ENCODE measurements around the gene SLC37A4. TPM values are rescaled to one million over a fixed set of nuclear protein-coding genes. Genes with fewer than 3 reads are reported as not detected.

The SLC37A4 gene
- total RNA-seq, 2 experiments from 2014 or later = 14.8 to 16.6 TPM

DNA sequence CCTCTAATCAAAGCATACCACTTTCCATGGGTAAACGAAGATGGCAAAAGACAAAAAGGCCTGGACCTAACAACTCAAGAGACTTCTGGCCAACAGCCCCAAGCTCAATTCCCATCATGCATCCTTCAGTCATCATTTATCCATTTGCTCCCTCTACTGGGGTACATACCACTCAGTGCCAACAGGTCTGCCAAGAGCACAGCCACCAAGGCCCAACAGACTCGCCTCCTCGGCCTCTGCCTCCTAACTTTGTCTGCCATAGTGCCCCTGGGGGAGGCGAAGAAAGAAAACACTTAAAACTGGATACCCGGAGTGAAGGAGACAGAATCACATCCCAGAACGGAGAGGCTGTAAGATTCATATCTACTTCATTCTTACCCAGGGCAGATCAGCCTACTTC is 25.2 kb upstream of the SLC37A4 start:
- Histone ChIP-seq H3K79me2 (ENCODE audit: insufficient read depth, low read depth, low read length) (peaks cover 22% of the 10 kb centered on the region), H3K36me3 (ENCODE audit: insufficient read depth, low read length) (peaks cover 49% of the 10 kb centered on the region), H3K4me1 (ENCODE audit: insufficient read depth, low read length, poor library complexity, severe bottlenecking) (peaks cover 13% of the 10 kb centered on the region), H3K4me3 (ENCODE audit: low read depth, low read length, poor library complexity, severe bottlenecking) (peak overlapping the region; percentile 82), H3K9me3 (ENCODE audit: low read length) (no peaks in the 10 kb centered on the region), H3K4me2 (ENCODE audit: low read length) (peak overlapping the region; percentile 84), H4K20me1 (ENCODE audit: insufficient read depth, low read length) (no peaks in the 10 kb centered on the region), H2AFZ (ENCODE audit: low read length) (no peak overlapping the region; the same call in 1 of the 2 replicates), H3K27ac (ENCODE audit: low read depth, low read length, poor library complexity, severe bottlenecking) (peak overlapping the region; percentile 65), H3K9me2 (ENCODE audit: insufficient read depth, low read length) (no peaks in the 10 kb centered on the region)
- BruUV-seq (replicated peaks) = no TSS peak
- ChIA-PET POLR2A (interaction anchor here (0.6 to 2.0 kb wide), 10 partner anchors 12 to 58 kb away, joined by 3 to 7 read pairs (median 4); partner anchors contain the start of genes CENATAC and VPS11), CTCF (ENCODE audit: unreplicated experiment) (interaction anchor here (0.6 to 0.9 kb wide), 2 partner anchors 31 to 62 kb away, joined by 3 read pairs; no protein-coding TSS in a partner anchor)
- peak; percentile 59 for DNase-seq (ENCODE audit: low spot score)
- intact Hi-C loops (cut with micrococcal nuclease; ENCODE audit: unreplicated experiment) = loop anchor here (2.0 kb wide), 2 partner anchors 47 to 141 kb away; no protein-coding TSS in a partner anchor
- no peak for TF ChIP-seq EZH2phosphoT487 (IDR thresholded peaks at IDR 0.05; ENCODE audit: borderline replicate concordance, low read depth, low read length)
- TF ChIP-seq, protein P1, sequence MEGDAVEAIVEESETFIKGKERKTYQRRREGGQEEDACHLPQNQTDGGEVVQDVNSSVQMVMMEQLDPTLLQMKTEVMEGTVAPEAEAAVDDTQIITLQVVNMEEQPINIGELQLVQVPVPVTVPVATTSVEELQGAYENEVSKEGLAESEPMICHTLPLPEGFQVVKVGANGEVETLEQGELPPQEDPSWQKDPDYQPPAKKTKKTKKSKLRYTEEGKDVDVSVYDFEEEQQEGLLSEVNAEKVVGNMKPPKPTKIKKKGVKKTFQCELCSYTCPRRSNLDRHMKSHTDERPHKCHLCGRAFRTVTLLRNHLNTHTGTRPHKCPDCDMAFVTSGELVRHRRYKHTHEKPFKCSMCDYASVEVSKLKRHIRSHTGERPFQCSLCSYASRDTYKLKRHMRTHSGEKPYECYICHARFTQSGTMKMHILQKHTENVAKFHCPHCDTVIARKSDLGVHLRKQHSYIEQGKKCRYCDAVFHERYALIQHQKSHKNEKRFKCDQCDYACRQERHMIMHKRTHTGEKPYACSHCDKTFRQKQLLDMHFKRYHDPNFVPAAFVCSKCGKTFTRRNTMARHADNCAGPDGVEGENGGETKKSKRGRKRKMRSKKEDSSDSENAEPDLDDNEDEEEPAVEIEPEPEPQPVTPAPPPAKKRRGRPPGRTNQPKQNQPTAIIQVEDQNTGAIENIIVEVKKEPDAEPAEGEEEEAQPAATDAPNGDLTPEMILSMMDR (conservative IDR thresholded peaks at IDR 0.05; ENCODE audit: low read length) = peak; percentile 65

DNA sequence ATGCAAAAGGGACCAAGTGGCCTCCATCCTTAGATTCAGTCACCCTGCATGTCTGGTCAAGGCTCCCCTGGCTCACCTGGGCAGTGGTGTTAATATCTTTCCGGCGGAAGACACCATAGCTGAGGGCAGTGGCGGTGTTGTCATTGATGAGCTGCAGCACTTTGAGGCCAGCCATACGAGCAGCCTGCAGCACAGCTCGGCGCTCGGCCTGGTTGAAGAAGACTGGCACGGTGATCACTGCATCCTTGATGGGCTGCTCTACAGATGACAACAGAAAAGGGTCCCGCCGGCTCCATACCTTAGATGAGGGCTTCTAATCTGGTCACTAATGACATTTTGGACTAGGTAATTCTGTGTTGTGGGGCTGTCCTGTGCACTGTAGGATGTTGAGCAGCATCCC is 23.7 kb upstream of the SLC37A4 start:
- Histone ChIP-seq H3K4me2 (ENCODE audit: low read length) (no peak overlapping the region), H3K4me3 (ENCODE audit: low read depth, low read length, poor library complexity, severe bottlenecking) (no peak overlapping the region), H3K79me2 (ENCODE audit: insufficient read depth, low read depth, low read length) (peaks cover 22% of the 10 kb centered on the region), H4K20me1 (ENCODE audit: insufficient read depth, low read length) (no peaks in the 10 kb centered on the region), H3K27ac (ENCODE audit: low read depth, low read length, poor library complexity, severe bottlenecking) (no peak overlapping the region), H3K4me1 (ENCODE audit: insufficient read depth, low read length, poor library complexity, severe bottlenecking) (peaks cover 13% of the 10 kb centered on the region), H2AFZ (ENCODE audit: low read length) (no peak overlapping the region), H3K9me3 (ENCODE audit: low read length) (no peaks in the 10 kb centered on the region), H3K36me3 (ENCODE audit: insufficient read depth, low read length) (peaks cover 64% of the 10 kb centered on the region), H3K9me2 (ENCODE audit: insufficient read depth, low read length) (no peaks in the 10 kb centered on the region)
- BruUV-seq (replicated peaks) = no TSS peak
- no peak for DNase-seq (ENCODE audit: low spot score)
- POLR2A ChIA-PET = interaction anchor here (0.7 kb wide), 1 partner anchor 313 kb away, joined by 3 read pairs; no protein-coding TSS in a partner anchor
- TF ChIP-seq, protein P1 (conservative IDR thresholded peaks at IDR 0.05; ENCODE audit: low read length) = no peak
- no peak for TF ChIP-seq EZH2phosphoT487 (IDR thresholded peaks at IDR 0.05; ENCODE audit: borderline replicate concordance, low read depth, low read length)
- CTCF ChIA-PET (ENCODE audit: unreplicated experiment) = interaction anchor here (0.6 kb wide), 1 partner anchor 1727 kb away, joined by 3 read pairs; the partner anchor contains the start of gene CEP164
- intact Hi-C loops (cut with micrococcal nuclease; ENCODE audit: unreplicated experiment) = no loop called here

DNA sequence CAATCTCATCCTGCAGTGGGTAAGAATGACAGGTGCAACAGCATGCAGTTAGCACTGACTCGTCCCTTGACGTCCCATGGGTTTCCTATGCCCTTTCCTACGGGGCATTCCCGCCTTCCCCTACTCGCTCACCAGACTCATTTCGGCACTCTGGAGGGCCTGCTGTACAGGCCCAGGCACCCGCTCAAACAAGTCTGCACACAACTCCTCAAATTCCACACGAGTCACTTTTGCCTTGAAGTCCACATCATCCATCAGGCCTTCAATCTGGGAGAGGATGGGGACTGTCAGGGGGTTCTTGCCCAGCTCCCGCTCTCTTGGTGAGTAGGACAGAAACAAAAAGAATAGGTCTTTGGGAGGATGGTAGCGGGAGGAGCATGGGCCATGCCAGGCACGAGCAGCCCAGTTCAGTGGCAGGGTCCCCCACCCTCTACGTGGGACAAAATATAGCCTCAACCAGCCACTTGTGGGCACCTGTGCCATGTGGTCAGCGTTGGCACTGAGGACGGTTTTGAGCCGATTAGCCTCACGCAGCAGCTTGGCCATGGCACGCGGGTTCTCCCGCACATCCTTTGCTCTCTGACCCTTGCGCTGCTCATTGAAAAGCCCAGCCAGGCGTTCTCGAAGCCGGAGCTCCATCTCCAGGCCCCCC is 21.6 kb upstream of the SLC37A4 start:
- no TSS peak for BruUV-seq (replicated peaks)
- no peak overlapping the region for H3K27ac ChIP-seq (ENCODE audit: low read depth, low read length, poor library complexity, severe bottlenecking)
- H3K4me2 ChIP-seq (ENCODE audit: low read length) = no peak overlapping the region

More for the DNA sequence above, 21.6 kb upstream of the SLC37A4 start:
- no peak overlapping the region for H2AFZ ChIP-seq (ENCODE audit: low read length)
- intact Hi-C loops (cut with micrococcal nuclease; ENCODE audit: unreplicated experiment) = no loop called here
- H3K36me3 ChIP-seq (ENCODE audit: insufficient read depth, low read length) = peaks cover 85% of the 10 kb centered on the region
- ChIA-PET POLR2A (interaction anchor here (0.5 kb wide), 1 partner anchor 101 kb away, joined by 3 read pairs; no protein-coding TSS in a partner anchor), CTCF (ENCODE audit: unreplicated experiment) (no interaction called here)
- no peaks in the 10 kb centered on the region for H3K9me3 ChIP-seq (ENCODE audit: low read length)
- H3K9me2 ChIP-seq (ENCODE audit: insufficient read depth, low read length) = no peaks in the 10 kb centered on the region
- H4K20me1 ChIP-seq (ENCODE audit: insufficient read depth, low read length) = no peaks in the 10 kb centered on the region
- TF ChIP-seq, protein P1 (conservative IDR thresholded peaks at IDR 0.05; ENCODE audit: low read length) = no peak
- TF ChIP-seq EZH2phosphoT487 (IDR thresholded peaks at IDR 0.05; ENCODE audit: borderline replicate concordance, low read depth, low read length) = no peak
- H3K79me2 ChIP-seq (ENCODE audit: insufficient read depth, low read depth, low read length) = peaks cover 15% of the 10 kb centered on the region
- no peak for DNase-seq (ENCODE audit: low spot score)
- H3K4me3 ChIP-seq (ENCODE audit: low read depth, low read length, poor library complexity, severe bottlenecking) = no peak overlapping the region
- H3K4me1 ChIP-seq (ENCODE audit: insufficient read depth, low read length, poor library complexity, severe bottlenecking) = peaks cover 6% of the 10 kb centered on the region
